Stimulated activated CD8-positive, alpha-beta memory T cell treated with anti-CD3 and anti-CD28 coated beads, Interleukin-7, amount 100 ng/mL, for 24 hours (primary cell): Measurements from ENCODE around the gene VWA8.
"Not testable (repeated sequence)": the region's sequence is repeated elsewhere in the genome, so short reads cannot be mapped to it uniquely, and the experiment has no call there.

Experiments used
- DNase-seq: peaks from one replicate; pipeline ENCODE4 v3.0.0-alpha.2; 2020; ENCODE audit warnings: low read depth

VWA8 gene

DNA sequence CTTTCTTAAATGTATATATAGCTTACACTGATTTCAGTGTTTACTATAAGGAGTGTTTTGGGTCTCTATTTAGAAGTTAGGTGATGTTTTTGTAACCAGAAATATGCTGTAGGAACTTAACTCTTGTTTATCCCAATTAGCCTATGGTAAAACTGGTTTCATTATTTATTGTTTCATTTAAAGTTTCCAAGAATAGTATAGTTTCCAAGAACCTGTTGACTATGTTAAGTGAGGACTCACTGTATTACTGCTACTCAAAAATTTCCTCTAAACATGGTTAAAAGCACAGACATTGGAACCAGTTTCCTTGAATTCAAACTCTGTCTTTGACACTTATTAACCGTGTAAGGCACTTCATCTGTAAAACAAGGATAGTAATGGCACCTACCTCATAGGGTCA is 316.2 kb downstream of the VWA8 start:
- no peak for DNase-seq

DNA sequence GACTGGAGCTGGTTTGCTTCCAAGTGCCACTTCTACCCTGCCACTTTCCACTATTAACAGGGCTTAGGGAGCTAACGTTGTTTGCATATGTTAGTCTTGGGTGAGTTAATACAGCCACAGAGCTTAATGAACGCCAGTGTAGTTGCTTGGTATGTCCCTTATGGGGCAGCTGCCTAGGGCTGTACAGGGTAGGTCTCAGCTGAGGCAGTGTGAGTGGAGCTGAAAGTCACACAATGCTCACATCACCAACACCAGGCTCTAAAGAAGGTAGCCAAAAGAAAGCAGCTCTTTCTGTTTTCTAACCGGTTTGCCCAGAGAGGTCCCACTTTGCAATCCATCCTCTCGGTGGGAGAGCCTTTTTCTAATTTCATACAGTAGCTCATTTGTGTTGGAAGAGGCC is 317.4 kb downstream of the VWA8 start:
- no peak for DNase-seq

DNA sequence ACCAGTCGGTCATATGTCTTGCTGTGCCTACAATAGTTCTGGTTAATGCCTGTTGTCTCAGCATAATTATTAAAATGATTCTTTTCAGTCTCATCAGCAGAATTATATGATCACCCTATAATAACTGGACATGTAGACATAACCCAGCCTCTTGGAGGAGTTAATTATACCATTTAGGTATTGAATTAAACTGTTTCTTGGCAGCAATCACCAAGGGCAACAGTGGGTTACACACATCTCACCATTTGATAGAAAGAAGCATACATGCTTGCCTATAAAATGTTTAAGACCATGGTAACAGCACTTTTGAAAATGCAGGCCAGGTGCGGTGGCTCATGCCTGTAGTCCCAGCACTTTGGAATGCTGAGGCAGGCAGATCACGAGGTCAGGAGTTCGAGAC is 318.9 kb downstream of the VWA8 start:
- no peak for DNase-seq

DNA sequence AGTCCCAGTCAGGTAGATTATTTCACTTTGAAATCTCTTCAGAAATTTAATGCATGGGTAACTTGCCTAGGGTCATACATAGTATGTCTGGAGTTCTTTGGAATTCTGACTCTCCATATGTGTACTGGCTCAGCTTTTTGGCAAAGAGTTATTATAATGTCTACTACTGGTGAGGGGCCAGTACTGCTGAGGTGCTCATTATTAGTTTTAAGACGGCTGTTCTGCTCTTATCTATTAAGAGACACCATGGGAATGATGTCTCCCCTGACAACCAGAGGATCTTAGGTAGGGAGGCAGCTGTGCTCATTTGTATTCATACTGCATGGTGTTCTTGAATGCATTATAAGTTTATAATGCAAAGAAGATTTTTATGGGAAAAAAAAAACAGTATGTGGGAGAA is 319.5 kb downstream of the VWA8 start:
- DNase-seq, result no peak

DNA sequence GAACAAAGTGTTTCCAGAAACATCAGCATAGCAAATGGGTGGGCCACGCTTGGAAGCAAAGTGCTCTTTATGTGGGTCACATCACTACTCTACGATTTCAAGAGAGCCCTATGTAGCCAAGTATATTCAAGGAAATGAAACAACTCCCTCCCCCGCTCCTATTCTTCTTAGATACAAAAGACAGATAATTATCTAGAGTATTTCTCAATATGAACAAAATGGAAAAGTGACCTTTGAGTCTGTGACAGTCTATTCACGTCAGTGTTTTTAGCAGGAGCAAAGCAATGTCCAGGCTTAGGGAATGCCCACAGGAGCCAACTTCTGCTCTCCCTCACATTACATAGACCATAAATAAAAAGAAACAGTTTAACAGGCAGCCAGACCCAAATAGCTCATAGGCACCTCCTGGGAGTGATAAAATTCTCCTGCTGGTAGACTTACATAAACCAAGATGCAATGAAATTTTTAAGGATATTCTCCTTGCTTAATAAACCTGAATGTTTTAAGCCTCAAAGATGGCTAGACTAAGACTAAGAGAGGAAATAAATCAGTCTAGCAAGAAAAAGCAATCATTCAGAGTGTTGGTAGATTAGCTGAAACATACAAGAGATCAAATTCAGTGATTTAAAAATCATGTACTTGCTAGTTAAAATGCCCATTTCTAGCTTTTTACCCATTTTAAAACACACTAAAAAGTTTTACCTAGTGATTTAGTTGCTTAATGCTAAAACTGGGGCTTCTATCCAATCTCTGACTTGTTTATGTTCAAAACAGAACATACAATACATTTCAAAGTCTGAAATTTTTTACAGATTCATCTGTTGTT is 320.7 kb downstream of the VWA8 start:
- no peak for DNase-seq

DNA sequence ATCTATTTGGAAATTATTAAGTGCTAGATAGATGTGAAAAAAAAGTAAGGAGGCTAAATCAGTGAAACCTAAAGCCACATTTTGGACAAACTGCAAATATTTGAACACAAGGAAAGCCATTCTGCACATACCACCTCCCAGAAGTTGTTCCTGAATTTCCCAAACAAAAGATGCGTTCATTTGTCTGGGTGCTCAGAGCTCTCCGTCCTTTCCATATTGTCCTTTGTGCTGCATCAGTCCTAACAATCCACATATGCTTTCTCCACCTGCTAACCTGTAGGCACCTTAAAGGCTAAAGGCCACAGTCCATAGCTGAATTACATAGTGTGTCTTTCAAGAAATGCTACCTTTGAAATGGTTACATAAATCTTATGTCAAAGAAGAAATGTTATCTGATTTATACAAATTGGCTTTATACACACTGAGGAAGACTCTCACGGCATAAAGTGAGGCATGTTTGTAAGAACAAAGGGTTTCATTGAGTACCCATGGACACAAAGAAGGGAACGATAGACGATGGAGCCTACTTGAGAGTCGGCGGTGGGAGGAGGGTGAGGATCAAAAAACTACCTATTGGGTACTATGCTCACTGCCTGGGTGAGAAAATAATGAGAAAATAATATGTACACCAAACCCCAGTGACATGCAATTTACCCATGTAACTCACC is 321.5 kb downstream of the VWA8 start:
- DNase-seq, result no peak

DNA sequence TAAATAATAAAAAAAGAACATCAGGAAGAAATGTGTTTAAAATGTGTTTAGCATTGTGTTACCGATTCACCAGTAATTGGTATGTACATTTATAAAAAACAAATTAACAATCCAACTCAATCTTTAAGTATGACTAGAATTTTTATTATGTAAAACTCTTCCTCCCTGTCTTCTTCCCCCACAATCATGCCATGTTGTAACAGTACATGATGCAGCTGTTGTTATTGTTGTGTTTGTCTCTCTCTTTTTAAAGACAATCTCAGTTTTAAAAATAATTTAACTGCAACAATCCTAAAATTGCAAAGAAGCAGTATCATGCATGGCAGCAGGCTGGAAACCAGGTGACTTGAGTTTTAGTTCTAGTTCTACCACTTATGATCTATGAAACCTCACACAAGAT is 323.3 kb downstream of the VWA8 start:
- no peak for DNase-seq

DNA sequence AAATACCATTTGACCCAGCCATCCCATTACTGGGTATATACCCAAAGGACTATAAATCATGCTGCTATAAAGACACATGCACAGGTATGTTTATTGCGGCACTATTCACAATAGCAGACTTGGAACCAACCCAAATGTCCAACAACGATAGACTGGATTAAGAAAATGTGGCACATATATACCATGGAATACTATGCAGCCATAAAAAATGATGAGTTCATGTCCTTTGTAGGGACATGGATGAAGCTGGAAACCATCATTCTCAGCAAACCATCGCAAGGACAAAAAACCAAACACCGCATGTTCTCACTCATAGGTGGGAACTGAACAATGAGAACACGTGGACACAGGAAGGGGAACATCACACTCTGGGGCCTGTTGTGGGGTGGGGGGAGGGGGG is 323.9 kb downstream of the VWA8 start:
- not testable (repeated sequence) for DNase-seq

DNA sequence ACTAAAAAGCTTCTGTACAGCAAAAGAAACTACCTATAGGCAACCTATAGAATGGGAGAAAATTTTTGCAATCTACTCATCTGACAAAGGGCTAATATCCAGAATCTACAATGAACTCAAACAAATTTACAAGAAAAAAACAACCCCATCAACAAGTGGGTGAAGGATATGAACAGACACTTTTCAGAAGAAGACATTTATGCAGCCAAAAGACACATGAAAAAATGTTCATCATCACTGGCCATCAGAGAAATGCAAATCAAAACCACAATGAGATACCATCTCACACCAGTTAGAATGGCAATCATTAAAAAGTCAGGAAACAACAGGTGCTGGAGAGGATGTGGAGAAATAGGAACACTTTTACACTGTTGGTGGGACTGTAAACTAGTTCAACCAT is 324.3 kb downstream of the VWA8 start:
- DNase-seq, result not testable (repeated sequence)

DNA sequence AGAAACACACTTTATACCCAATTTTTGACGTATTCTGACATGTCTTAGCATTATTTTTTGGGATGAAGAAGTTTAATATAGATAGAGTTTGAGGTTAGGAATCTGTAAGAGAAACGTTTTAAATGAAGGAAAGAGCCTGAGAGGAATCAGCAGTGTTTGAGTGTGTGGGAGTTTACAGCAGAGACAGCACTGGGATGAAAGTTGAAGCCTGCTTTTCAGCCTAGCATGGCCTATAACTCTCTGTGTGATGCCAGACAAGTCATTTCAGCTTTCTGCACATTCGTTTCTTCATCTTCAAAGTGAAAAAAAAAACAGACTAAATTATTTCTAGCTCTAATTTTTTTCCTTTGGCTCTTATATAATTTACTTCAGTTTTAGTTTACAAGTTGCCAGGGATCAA is 326.5 kb downstream of the VWA8 start:
- DNase-seq, result no peak

DNA sequence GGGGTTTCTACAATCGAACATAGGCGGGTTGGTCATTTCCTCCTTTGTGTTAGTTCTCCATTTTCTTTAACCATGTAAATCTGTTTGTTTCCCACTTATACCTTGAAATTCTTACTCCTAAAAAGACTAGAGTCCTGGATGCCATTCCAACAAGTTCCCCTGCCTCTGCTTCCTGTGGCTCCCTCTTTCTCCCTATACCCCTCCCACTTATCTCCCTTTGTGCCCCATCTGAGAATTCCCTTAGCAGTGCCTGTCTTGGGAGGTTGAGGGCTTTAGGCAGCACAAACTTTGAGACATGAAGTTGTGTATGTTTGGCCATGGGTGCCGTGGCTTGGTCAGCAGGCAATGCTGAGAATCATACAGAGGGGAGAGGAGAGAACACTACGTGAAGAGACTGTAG is 327.1 kb downstream of the VWA8 start:
- DNase-seq, result no peak

DNA sequence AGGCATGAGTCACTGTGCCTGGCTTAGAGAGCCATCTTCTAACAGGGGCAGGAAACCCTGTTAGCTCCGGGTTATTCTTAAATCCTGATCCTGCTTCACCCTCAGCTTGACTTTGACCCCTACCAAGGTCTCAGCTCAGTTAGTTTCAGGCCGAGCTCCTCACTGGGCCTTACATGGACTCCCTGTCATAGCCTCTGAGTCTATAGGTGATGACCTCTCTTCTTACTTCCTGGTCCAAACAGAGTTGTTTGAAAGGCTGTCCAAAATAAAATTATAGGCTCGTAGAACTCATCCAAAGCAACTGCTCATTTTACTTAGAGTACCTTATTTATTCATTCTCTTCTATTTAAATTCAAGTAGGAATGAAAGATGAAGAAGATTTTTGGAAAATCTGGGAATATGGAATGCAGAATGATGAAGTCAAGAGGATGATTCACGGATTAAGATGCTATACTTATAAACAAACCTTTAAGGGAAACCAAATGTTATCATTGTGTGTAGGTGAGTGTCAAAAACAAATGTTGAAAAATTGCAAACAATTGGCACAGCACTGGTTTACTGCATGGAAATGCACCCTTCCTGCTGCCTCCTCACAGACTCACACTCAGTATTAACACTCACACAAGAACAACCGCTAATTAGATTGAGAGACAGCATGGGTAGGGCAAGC is 329.5 kb downstream of the VWA8 start:
- no peak for DNase-seq

DNA sequence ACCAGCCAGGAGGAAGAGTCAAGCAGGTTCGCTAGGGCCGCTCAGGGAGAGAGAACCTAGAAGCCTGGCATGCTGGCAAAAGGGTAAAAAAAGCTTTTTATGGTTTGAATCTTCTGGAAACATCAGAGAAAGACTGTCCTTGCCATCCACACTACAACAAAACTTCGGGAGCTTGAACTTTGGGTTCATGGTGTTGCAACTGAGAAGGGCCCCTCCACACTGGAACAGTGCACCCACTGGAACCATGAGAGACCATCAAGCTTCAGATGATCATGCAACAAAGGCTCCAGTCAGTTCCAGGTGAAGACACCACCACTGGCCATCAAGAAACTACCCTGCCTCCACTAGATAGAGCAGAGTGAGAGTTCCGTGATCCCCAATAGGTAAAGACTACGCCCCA is 333.5 kb downstream of the VWA8 start:
- no peak for DNase-seq

DNA sequence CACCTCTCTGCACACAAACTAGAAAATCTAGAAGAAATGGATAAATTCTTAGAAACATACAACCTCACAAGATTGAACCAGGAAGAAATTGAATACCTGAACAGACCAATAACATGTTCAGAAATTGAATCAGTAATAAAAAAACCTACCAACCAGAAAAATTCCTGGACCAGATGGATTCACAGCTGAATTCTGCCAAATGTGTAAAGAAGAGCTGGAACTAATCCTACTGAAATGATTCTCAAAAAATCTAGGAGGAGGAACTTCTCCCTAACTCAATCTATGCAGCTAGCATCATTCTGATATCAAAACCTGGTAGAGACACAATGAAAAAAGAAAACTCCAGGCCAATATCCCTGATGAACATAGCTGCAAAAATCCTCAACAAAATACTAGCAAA is 336.9 kb downstream of the VWA8 start:
- no peak for DNase-seq

DNA sequence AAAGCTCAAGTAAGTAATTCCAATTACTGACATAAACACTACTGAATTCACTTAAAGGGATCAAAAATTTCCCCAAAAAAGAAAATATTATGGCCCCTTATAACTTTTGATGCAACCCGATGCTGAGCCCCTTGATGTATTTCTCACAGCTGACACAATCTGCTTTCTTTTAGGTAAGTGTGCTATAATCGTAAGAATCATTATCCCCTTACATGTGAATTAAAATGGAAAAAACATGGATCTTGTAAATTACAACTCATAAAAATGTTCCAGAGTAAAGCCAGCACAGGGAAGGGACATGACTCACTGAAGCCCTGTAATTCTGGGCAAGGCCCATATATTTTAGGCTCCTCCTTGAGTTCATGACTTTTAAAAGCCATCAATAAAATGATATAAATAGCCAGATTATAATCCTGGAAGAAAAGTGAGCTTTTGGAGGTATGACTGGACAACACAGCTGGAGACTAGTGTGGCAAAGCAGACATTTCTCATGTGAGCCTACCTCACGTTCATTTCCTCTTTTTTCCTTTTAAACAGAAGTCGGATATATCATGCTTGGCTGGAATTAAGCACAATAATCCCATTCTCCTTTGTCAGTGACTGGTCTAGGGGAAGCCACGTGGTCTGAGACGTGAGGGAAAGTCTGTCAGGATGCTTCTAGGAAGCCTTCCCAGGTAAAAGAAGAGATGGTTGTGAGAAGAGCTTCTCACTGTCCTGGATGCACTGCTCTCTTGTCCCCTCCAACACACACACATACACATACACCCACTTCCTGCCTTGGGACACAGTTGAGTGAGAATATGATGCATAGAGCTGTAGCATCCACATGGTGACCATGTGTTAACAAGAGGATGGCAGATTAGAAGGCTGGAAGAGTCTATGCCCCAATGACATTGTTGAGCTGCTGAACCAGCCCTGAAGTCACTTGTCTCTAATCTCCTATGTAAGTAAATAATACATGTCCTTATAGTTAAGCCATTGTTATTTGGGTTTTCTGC is 338.2 kb downstream of the VWA8 start:
- no peak for DNase-seq

DNA sequence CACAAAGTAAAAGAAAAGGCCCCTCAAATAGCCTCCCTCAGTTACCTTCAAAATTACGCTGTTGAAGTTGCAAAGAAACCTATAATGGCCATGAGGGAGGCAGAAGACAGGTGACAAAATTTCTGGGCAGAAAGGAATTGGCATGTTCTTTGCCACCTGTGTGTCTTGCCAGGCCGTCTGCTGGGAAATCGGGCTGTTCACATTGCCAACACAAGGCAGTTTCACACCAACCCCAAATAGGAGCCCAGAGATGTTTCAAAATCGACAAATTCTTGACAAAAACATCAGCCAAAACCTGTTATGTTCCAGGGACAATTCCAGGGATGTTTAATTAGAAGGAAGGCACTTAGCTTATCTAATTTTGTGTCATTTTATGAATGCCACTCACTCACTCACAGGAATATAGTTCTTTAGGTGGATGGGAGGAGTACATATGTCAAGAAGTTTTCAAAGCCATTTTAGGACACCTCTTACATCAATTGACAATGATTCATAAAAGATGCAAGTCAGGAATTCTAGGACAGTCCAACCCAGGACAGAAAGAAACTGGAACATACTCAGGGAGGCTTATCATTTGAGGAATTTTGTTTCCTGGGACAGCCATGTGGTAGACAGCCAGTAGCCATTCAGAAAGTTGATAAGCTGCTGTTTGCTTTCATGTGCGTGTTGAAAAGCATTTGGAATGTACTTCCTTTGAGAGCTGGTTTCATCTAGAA is 339.0 kb downstream of the VWA8 start:
- no peak for DNase-seq

DNA sequence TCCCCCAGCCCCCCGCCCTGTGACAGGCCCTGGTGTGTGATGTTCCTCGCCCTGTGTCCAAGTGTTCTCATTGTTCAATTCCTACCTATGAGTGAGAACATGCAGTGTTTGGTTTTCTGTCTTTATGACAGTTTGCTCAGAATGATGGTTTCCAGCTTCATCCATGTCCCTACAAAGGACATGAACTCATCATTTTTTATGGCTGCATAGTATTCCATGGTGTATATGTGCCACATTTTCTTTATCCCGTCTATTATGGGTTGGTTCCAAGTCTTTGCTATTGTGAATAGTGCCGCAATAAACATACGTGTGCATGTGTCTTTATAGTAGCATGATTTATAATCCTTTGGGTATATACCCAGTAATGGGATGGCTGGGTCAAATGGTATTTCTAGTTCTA is 343.3 kb downstream of the VWA8 start:
- not testable (repeated sequence) for DNase-seq

DNA sequence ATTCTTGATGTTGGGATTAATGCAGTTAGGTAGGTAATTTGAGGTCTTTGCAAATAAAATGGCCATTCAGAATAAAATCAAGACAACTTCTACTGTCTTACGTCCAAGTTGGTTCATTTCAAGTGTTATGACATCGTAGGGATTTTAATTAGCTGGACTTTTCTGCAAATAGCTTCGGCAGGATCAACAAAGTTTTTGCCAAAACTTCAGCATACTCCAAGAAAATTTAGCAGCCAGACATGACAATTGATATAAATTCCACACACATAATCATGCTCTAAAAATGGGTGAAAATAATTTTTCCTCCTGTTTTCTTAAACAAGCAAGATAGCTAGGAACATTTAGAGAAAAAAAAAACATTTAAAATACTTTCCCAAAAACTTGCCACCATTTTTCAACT is 344.8 kb downstream of the VWA8 start:
- DNase-seq, result no peak

DNA sequence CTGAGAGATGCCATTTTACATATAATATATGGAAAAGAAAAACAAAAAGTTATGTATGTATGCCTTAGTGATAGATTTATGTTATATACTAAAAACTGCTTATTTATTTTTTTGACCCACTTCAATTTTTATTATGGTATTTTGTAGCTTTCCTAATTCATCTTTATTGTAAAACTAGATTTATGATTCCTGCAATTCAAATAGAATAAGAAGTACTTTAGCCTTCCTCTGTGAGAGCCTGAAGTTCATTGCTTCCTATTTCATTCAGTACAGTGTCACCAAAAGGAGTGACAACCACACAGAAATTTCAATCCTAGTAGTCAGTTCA is 345.4 kb downstream of the VWA8 start:
- DNase-seq, result no peak

DNA sequence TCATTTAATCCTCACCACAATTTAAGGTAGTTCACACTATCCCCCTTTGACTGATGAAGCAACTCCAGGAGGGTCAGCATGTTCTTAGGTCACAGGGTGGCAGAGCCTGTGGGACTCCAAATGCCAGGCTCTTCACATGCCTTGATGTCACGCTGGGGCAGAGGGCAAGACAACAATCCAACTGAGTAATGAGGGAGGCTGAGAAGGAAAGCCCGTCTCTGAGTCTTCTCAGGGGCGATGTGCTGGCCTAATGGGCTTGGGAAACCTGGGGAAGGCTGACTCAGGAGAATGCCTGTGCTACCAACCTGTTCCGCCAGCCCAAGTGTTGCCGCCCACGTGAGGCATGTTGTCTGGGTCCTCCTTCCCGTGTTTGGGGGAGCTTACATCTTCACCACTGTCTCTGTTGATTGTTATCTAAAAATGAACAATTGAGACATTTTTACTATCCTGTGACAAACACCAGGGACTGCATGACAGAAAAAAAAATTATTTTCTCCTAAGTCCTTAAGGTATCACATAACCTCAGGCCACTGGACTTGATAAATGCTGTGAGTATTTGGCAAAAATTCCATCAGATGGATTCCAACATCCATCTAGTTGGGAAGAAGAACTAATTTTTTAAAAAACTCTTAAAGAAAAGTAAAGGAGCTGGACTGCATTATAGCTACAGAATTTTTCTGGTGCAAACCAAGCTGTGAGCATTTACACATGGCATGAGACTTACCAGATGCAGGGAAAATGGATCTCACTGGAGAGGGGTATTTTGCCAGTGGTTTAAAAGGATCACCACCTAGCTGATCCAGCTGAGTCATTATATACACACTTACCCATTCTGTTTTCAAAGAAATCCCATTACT is 346.0 kb downstream of the VWA8 start:
- DNase-seq, result no peak
